Ascending aorta (tissue), 2 donors: ENCODE results near the gene TMEM219. TPM values are rescaled to one million over a fixed set of nuclear protein-coding genes. Genes with fewer than 3 reads are reported as not detected.
"Not testable (repeated sequence)": the region's sequence is repeated elsewhere in the genome, so short reads cannot be mapped to it uniquely, and the experiment has no call there.

Experiments used
- DNase-seq, 2 donors: peaks; one replicate each; pipeline ENCODE4 v3.0.0-alpha.2; 2019; ENCODE audit warnings: low spot score in 2 of 2
- H3K27ac ChIP-seq, 2 donors: fragments of 200-600 bp; sonication (generic); one replicate each; pipeline ENCODE4 v1.5.1; 2016 to 2017; ENCODE audit warnings: mild to moderate bottlenecking in 1 of 2
- H3K27me3 ChIP-seq: fragments of 200-600 bp; sonication (generic); one replicate; pipeline ENCODE4 v1.5.1; 2017
- H3K36me3 ChIP-seq, 2 donors: fragments of 200-600 bp; sonication (generic); one replicate each; pipeline ENCODE4 v1.5.1; 2016
- H3K4me1 ChIP-seq, 2 donors: fragments of 200-600 bp; sonication (generic); one replicate each; pipeline ENCODE4 v1.5.1; 2016 to 2017; ENCODE audit warnings: mild to moderate bottlenecking in 1 of 2
- H3K4me3 ChIP-seq, 2 donors: fragments of 200-600 bp; sonication (generic); one replicate each; pipeline ENCODE4 v1.5.1; 2016 to 2017; ENCODE audit warnings: mild to moderate bottlenecking in 1 of 2
- H3K9me3 ChIP-seq, 2 donors: fragments of 200-600 bp; sonication (generic); one replicate each; pipeline ENCODE4 v1.5.1; 2016
- CTCF ChIP-seq, 3 experiments: fragments of 200-600 bp in 2 of 3; fragments of 450-650 bp in 1 of 3; sonication (generic) in 2 of 3; IDR thresholded peaks; one replicate each; pipeline ENCODE4 v1.5.1; 2016 to 2019; ENCODE audit warnings: antibody characterized with exemption in 3 of 3, mild to moderate bottlenecking in 1 of 3, moderate library complexity in 1 of 3
- intact Hi-C: fragments of 100-400 bp; cut with DNase I; formaldehyde crosslinking; loops from one replicate; pipeline ENCODE4 v1.15.1; 2023
- total RNA-seq: library from RNA; depleted of rRNA; stranded (reverse); fragments of >200 nt; gene quantifications from one replicate; pipeline ENCODE4 v1.1.0, GENCODE V29; 2016

The TMEM219 gene
- total RNA-seq, 1 donor from 2014 or later: 49.2 TPM

GRCh38 chr16:29959293-29959692, 2.6 kb upstream of the TMEM219 start:
- intact Hi-C loops: no loop called here
- Histone ChIP-seq H3K9me3 (no peaks in the 10 kb centered on the region), H3K4me3 (no peak overlapping the region), H3K27ac (no peak overlapping the region), H3K27me3 (no peaks in the 10 kb centered on the region), H3K36me3 (no peaks in the 10 kb centered on the region), H3K4me1 (peaks cover 0 to 5% of the 10 kb centered on the region in 2 donors)
- no peak for TF ChIP-seq CTCF (IDR thresholded peaks at IDR 0.05)
- no peak for DNase-seq

- H3K4me3 ChIP-seq, H3K27me3 ChIP-seq, intact Hi-C loops, H3K9me3 ChIP-seq, DNase-seq, H3K27ac ChIP-seq, H3K4me1 ChIP-seq, H3K36me3 ChIP-seq: not testable (repeated sequence)
These were observed 2.1 kb upstream of the TMEM219 start for GRCh38 chr16:29959821-29960220.

GRCh38 chr16:29961127-29961478, 776 bp upstream of the TMEM219 start:
- no peak for TF ChIP-seq CTCF (IDR thresholded peaks at IDR 0.05)
- H3K36me3 ChIP-seq: no peaks in the 10 kb centered on the region
- H3K27ac ChIP-seq: peak overlapping the region; percentile 85 to 94
- H3K4me1 ChIP-seq: peaks cover 0 to 5% of the 10 kb centered on the region in 2 donors
- no peaks in the 10 kb centered on the region for H3K9me3 ChIP-seq
- no peaks in the 10 kb centered on the region for H3K27me3 ChIP-seq
- H3K4me3 ChIP-seq: peak overlapping the region; percentile 71 to 75
- intact Hi-C loops: loop anchor here (1.0 kb wide), 2 partner anchors 12 to 35 kb away; partner anchors contain the start of genes KCTD13 and TAOK2
- DNase-seq: no peak

DNA sequence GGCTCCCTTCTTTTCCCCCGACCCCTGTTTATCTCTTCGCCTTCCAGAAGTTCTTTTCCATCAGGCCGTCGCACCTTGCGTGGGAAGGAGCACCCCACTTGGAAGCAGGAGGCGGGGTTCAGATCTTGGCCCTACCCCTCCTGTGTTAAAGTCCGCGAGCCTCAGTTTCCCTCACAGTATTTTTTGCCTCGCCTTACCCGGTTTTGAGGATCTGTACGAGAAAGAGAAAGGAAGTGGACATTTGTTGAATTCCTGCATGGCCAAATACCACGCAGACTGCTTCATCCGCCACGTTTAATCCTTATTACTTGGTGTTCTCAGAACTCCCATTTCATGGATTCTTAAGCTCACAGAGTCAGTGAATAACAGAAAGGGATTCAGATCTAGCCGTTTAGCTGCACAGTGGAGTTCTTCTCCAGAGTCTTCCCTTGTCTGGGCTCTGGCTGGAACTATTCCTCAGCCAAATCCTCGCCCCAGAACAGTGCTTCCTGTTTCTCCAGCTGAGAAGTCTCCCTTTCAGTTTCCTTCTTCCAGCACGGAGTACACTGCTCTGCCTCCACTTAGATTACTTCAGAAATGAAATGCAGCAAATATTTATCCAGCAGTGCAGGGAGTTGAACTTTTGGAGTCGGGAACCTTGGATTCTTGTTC, 590 bp downstream of the TMEM219 start:
- no peaks in the 10 kb centered on the region for H3K9me3 ChIP-seq
- TF ChIP-seq CTCF (IDR thresholded peaks at IDR 0.05): no peak
- H3K27me3 ChIP-seq: no peaks in the 10 kb centered on the region
- peak overlapping the region; percentile 85 to 94 for H3K27ac ChIP-seq
- peaks cover 0 to 5% of the 10 kb centered on the region in 2 donors for H3K4me1 ChIP-seq
- intact Hi-C loops: loop anchor here (2.0 kb wide), 1 partner anchor 34 kb away; the partner anchor contains the start of gene INO80E
- H3K4me3 ChIP-seq: peak overlapping the region; percentile 71 to 75
- DNase-seq: no peak
- peaks cover 0 to 4% of the 10 kb centered on the region in 2 donors for H3K36me3 ChIP-seq

GRCh38 chr16:29963021-29963743, 1.3 kb downstream of the TMEM219 start:
- intact Hi-C loops: loop anchor here (2.0 kb wide), 1 partner anchor 34 kb away; the partner anchor contains the start of gene INO80E
- peaks cover 0 to 5% of the 10 kb centered on the region in 2 donors for H3K4me1 ChIP-seq
- H3K4me3 ChIP-seq: peak overlapping the region; percentile 71 to 75

More at GRCh38 chr16:29963021-29963743, 1.3 kb downstream of the TMEM219 start:
- no peaks in the 10 kb centered on the region for H3K9me3 ChIP-seq
- H3K27ac ChIP-seq: peak overlapping the region; percentile 85 to 94
- no peak for DNase-seq
- no peaks in the 10 kb centered on the region for H3K27me3 ChIP-seq
- no peak for TF ChIP-seq CTCF (IDR thresholded peaks at IDR 0.05)
- peaks cover 5 to 8% of the 10 kb centered on the region in 2 donors for H3K36me3 ChIP-seq
